Stimulated activated CD4-positive, alpha-beta T cell treated with anti-CD3 and anti-CD28 coated beads, Interleukin-1b, Interleukin-23, amount 100 ng/mL, for 4 hours (primary cell): ENCODE results near the gene EXO5.
"Not testable (repeated sequence)": the region's sequence is repeated elsewhere in the genome, so short reads cannot be mapped to it uniquely, and the experiment has no call there.

ENCODE experiments used
- DNase-seq, 2 donors: peaks; one replicate each; pipeline ENCODE4 v3.0.0-alpha.2; 2020; ENCODE audit warnings: low read depth in 2 of 2

Gene EXO5

GRCh38 chr1:40546957-40547356 is 38.4 kb downstream of the EXO5 start:
- DNase-seq: no peak

- no peak for DNase-seq
Observed at GRCh38 chr1:40553017-40553416, 44.5 kb downstream of the EXO5 start.

- not testable (repeated sequence) for DNase-seq
Observed at GRCh38 chr1:40554807-40555206, 46.2 kb downstream of the EXO5 start.

GRCh38 chr1:40556121-40556520 is 47.6 kb downstream of the EXO5 start:
- DNase-seq: no peak

- not testable (repeated sequence) for DNase-seq
Observed at GRCh38 chr1:40558241-40558640, 49.7 kb downstream of the EXO5 start.

GRCh38 chr1:40562185-40562584 is 53.6 kb downstream of the EXO5 start:
- DNase-seq: no peak

- no peak for DNase-seq
Observed at GRCh38 chr1:40563266-40563665, 54.7 kb downstream of the EXO5 start.

GRCh38 chr1:40564506-40564905 is 55.9 kb downstream of the EXO5 start:
- DNase-seq: no peak

GRCh38 chr1:40564913-40565312 is 56.3 kb downstream of the EXO5 start:
- DNase-seq: no peak
